ENCODE data around the gene PRKG1.

GRCh38 chr10:52257692-52258075, 1183.4 kb downstream of the PRKG1 start:
- no peak for TF ChIP-seq CTCF (conservative IDR thresholded peaks at IDR 0.05; ENCODE audit: low read depth, low read length)
- no peak; the same call in 1 of the 2 replicates for TF ChIP-seq EZH2phosphoT487 (IDR thresholded peaks at IDR 0.05; ENCODE audit: borderline replicate concordance, low read length)
